OCI-LY1 (cell line): ENCODE measurements around the gene ABI3.

Source experiments
- H2AFZ ChIP-seq: fragments of 200-600 bp; sonication (generic), shearing (Covaris generic); 2 replicates; pipeline ENCODE4 v1.6.0; 2014; ENCODE audit warnings: antibody characterized with exemption, mild to moderate bottlenecking, low read length
- H3F3A ChIP-seq: fragments of 200-600 bp; sonication (generic), shearing (Covaris generic); 2 replicates; pipeline ENCODE4 v1.6.0; 2014; ENCODE audit warnings: mild to moderate bottlenecking, antibody characterized with exemption, low read length, moderate library complexity; ENCODE audit not compliant: insufficient read depth
- H3K27ac ChIP-seq: fragments of 200-600 bp; sonication (generic); 2 replicates; pipeline ENCODE4 v1.5.1; 2014; ENCODE audit warnings: low read length, mixed run types, mild to moderate bottlenecking, low read depth; ENCODE audit not compliant: poor library complexity, severe bottlenecking
- H3K27me3 ChIP-seq: fragments of 200-600 bp; sonication (generic); 2 replicates; pipeline ENCODE4 v1.6.0; 2014; ENCODE audit warnings: antibody characterized with exemption, mild to moderate bottlenecking, low read length, moderate library complexity; ENCODE audit not compliant: insufficient read depth
- H3K36me3 ChIP-seq: fragments of 200-600 bp; sonication (generic); 2 replicates; pipeline ENCODE4 v1.6.1; 2014; ENCODE audit warnings: mild to moderate bottlenecking, antibody characterized with exemption, low read length, moderate library complexity, mixed read lengths; ENCODE audit not compliant: insufficient read depth
- H3K4me1 ChIP-seq: fragments of 200-600 bp; sonication (generic); 2 replicates; pipeline ENCODE4 v1.5.1; 2014; ENCODE audit warnings: mild to moderate bottlenecking, low read length, moderate library complexity; ENCODE audit not compliant: insufficient read depth, severe bottlenecking
- H3K4me2 ChIP-seq: fragments of 200-600 bp; sonication (generic), shearing (Covaris generic); 2 replicates; pipeline ENCODE4 v1.6.1; 2014; ENCODE audit warnings: low read length
- H3K4me3 ChIP-seq: fragments of 200-600 bp; sonication (generic); 2 replicates; pipeline ENCODE4 v1.5.1; 2014; ENCODE audit warnings: low read length, low read depth, mild to moderate bottlenecking, mixed read lengths; ENCODE audit not compliant: poor library complexity, severe bottlenecking
- H3K79me2 ChIP-seq: fragments of 200-600 bp; shearing (Covaris generic); 2 replicates; pipeline ENCODE4 v1.6.1; 2016; ENCODE audit warnings: mixed run types, low read length, mixed read lengths; ENCODE audit not compliant: insufficient read depth
- H3K9ac ChIP-seq: fragments of 200-600 bp; sonication (generic), shearing (Covaris generic); 2 replicates; pipeline ENCODE4 v1.6.1; 2014; ENCODE audit warnings: mild to moderate bottlenecking, low read length, mixed read lengths
- H3K9me2 ChIP-seq: fragments of 200-600 bp; sonication (generic), shearing (Covaris generic); 2 replicates; pipeline ENCODE4 v1.6.1; 2014; ENCODE audit warnings: low read depth, mild to moderate bottlenecking, low read length, mixed read lengths
- H3K9me3 ChIP-seq: fragments of 200-600 bp; shearing (Covaris generic); 2 replicates; pipeline ENCODE4 v1.6.1; 2014; ENCODE audit warnings: low read length, mixed read lengths
- H4K20me1 ChIP-seq: fragments of 200-600 bp; sonication (generic), shearing (Covaris generic); 2 replicates; pipeline ENCODE4 v1.6.0; 2016; ENCODE audit warnings: mild to moderate bottlenecking, low read length; ENCODE audit not compliant: insufficient read depth
- CTCF ChIP-seq: fragments of 200-600 bp; sonication (generic), shearing (Covaris generic); IDR thresholded peaks from 2 replicates; pipeline ENCODE4 v1.5.1; 2017; ENCODE audit warnings: mild to moderate bottlenecking, antibody characterized with exemption, low read length, moderate library complexity, mixed read lengths
- EZH2 ChIP-seq: fragments of 200-600 bp; sonication (generic), shearing (Covaris generic); IDR thresholded peaks from 2 replicates; pipeline ENCODE4 v1.8.0; 2017; ENCODE audit warnings: borderline replicate concordance, mixed run types, mild to moderate bottlenecking, antibody characterized with exemption, low read length, moderate library complexity, mixed read lengths

The ABI3 gene

GRCh38 chr17:49224997-49225337, 14.5 kb downstream of the ABI3 start:
- no peaks in the 10 kb centered on the region for H3F3A ChIP-seq
- H3K9ac ChIP-seq = no peak overlapping the region
- peaks cover 22% of the 10 kb centered on the region for H3K4me1 ChIP-seq
- H3K9me2 ChIP-seq = no peaks in the 10 kb centered on the region
- TF ChIP-seq CTCF (no peak), EZH2 (no peak)
- no peak overlapping the region for H2AFZ ChIP-seq
- H3K27ac ChIP-seq = no peak overlapping the region
- H3K4me2 ChIP-seq = peak overlapping the region; percentile 54; the same call in 1 of the 2 replicates
- no peaks in the 10 kb centered on the region; the same call in 1 of the 2 replicates for H3K27me3 ChIP-seq
- no peaks in the 10 kb centered on the region for H3K9me3 ChIP-seq
- peaks cover 24% of the 10 kb centered on the region for H3K36me3 ChIP-seq
- H3K79me2 ChIP-seq = no peaks in the 10 kb centered on the region
- no peak overlapping the region for H3K4me3 ChIP-seq
- H4K20me1 ChIP-seq = no peaks in the 10 kb centered on the region

GRCh38 chr17:49225554-49226236, 15.2 kb downstream of the ABI3 start:
- Histone ChIP-seq H3K9me2 (no peaks in the 10 kb centered on the region), H3F3A (no peaks in the 10 kb centered on the region), H3K9me3 (no peaks in the 10 kb centered on the region), H3K4me2 (no peak overlapping the region), H3K36me3 (peaks cover 18% of the 10 kb centered on the region), H3K4me1 (peaks cover 27% of the 10 kb centered on the region), H3K4me3 (no peak overlapping the region), H3K27ac (no peak overlapping the region), H4K20me1 (no peaks in the 10 kb centered on the region), H3K9ac (no peak overlapping the region), H2AFZ (no peak overlapping the region), H3K79me2 (no peaks in the 10 kb centered on the region), H3K27me3 (no peaks in the 10 kb centered on the region; the same call in 1 of the 2 replicates)
- TF ChIP-seq CTCF = no peak
- no peak for TF ChIP-seq EZH2

- Histone ChIP-seq H3F3A (no peaks in the 10 kb centered on the region), H3K27me3 (no peaks in the 10 kb centered on the region; the same call in 1 of the 2 replicates), H3K9ac (no peak overlapping the region), H3K4me3 (no peak overlapping the region), H3K79me2 (no peaks in the 10 kb centered on the region), H3K27ac (no peak overlapping the region), H3K4me1 (peaks cover 35% of the 10 kb centered on the region), H2AFZ (no peak overlapping the region), H4K20me1 (no peaks in the 10 kb centered on the region), H3K36me3 (peaks cover 13% of the 10 kb centered on the region), H3K4me2 (no peak overlapping the region), H3K9me2 (no peaks in the 10 kb centered on the region), H3K9me3 (no peaks in the 10 kb centered on the region)
- TF ChIP-seq CTCF = no peak
- TF ChIP-seq EZH2 = no peak
Observed at GRCh38 chr17:49226771-49227435, 16.4 kb downstream of the ABI3 start.
